Measurements from ENCODE around the gene MS4A10. TPM values are rescaled to one million over a fixed set of nuclear protein-coding genes. Genes with fewer than 3 reads are reported as not detected.

MS4A10 gene
- total and polyA plus RNA-seq, 10 donors = not detected

DNA sequence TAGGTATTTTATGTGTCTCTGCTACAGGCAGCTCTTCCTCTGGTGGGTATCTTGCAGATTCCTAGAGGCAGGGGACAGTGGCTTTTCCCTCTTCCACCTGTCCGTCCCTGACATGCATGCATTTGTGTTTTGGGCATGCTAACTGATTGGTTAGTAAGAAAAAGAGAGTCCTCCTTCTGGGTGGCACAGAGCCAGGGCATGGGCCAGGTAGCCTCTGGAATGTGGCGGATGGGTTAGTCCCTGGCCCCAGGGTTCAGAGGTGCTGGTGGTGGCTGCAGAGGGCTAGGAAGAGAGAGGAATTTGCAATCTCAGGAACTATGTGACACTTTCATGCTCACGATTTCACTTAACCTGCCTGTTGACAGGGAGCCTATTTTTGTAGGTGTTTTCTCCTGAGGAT lies 34.2 kb upstream of the MS4A10 start:
- Histone ChIP-seq H3K9me3 (no peaks in the 10 kb centered on the region), H3K4me1 (no peaks in the 10 kb centered on the region), H3K27me3 (replicated peaks in 1 of 7) (peaks cover 0 to 49% (median 0%) of the 10 kb centered on the region in 7 donors), H3K36me3 (no peaks in the 10 kb centered on the region), H3K27ac (no peak overlapping the region), H3K4me3 (no peak overlapping the region)
- intact Hi-C loops (cut with DNase I; ENCODE audit: low total_unique reads) = no loop called here
- DNase-seq = no peak
- WGBS, 5 donors = 68 to 83% (median 78%) methylated on average over 3 of the region's 3 CpGs
- TF ChIP-seq, protein P1, sequence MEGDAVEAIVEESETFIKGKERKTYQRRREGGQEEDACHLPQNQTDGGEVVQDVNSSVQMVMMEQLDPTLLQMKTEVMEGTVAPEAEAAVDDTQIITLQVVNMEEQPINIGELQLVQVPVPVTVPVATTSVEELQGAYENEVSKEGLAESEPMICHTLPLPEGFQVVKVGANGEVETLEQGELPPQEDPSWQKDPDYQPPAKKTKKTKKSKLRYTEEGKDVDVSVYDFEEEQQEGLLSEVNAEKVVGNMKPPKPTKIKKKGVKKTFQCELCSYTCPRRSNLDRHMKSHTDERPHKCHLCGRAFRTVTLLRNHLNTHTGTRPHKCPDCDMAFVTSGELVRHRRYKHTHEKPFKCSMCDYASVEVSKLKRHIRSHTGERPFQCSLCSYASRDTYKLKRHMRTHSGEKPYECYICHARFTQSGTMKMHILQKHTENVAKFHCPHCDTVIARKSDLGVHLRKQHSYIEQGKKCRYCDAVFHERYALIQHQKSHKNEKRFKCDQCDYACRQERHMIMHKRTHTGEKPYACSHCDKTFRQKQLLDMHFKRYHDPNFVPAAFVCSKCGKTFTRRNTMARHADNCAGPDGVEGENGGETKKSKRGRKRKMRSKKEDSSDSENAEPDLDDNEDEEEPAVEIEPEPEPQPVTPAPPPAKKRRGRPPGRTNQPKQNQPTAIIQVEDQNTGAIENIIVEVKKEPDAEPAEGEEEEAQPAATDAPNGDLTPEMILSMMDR (IDR thresholded peaks at IDR 0.05 in 8 of 11, conservative IDR thresholded peaks at IDR 0.05 in 3 of 11) = no peak
- TF ChIP-seq POLR2AphosphoS5 (IDR thresholded peaks at IDR 0.05) (no peak), POLR2A (IDR thresholded peaks at IDR 0.05) (no peak)

DNA sequence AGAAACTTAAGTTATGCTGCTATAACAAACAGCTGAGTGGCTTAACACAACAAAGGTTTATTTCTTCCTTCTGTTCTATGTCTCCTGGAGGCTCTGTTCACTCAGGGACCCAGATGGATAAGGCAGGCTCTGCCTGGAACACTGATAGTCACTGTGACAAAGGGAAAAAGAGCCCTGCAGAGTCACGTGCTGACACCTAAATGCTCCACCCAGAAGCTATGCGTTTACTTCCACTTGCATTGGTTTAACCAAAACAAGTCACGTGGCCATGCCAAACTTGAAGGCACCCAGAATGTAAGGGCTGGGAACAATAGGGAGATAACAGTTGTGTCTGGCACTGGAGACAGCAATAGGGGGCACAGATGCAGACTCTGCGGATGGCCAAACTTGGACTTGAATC lies 31.8 kb upstream of the MS4A10 start:
- 51 to 70% (median 59%) methylated on average over 4 of the region's 4 CpGs for WGBS, 5 donors
- no peak overlapping the region for H3K4me3 ChIP-seq
- DNase-seq = no peak
- no peaks in the 10 kb centered on the region for H3K4me1 ChIP-seq
- TF ChIP-seq POLR2AphosphoS5 (IDR thresholded peaks at IDR 0.05) = no peak
- no peak for TF ChIP-seq POLR2A (IDR thresholded peaks at IDR 0.05)
- TF ChIP-seq, protein P1 (IDR thresholded peaks at IDR 0.05 in 8 of 11, conservative IDR thresholded peaks at IDR 0.05 in 3 of 11) = no peak
- H3K36me3 ChIP-seq = no peaks in the 10 kb centered on the region
- peaks cover 0 to 61% (median 0%) of the 10 kb centered on the region in 7 donors for H3K27me3 ChIP-seq (replicated peaks in 1 of 7)
- intact Hi-C loops (cut with DNase I; ENCODE audit: low total_unique reads) = no loop called here
- H3K9me3 ChIP-seq = no peaks in the 10 kb centered on the region
- H3K27ac ChIP-seq = no peak overlapping the region

DNA sequence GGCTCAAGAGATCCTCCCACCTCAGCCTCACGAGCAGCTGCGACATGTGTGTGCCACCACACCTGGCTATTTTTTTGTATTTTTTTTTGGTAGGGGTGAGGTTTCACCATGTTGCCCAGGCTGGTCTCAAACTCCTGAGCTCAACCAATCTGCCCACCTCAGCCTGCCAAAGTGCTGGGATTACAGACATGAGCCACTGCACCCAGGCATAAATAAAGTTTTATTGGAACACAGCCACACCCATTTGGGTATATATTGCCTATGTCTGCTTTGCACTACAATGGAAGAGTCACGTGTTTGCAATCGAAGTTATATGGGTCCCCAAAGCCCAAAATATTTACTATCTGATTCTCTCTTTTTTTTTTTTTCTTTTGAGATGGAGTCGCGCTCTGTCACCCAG lies 30.2 kb upstream of the MS4A10 start:
- no peak overlapping the region for H3K4me3 ChIP-seq
- H3K4me1 ChIP-seq = peaks cover 0 to 9% (median 0%) of the 10 kb centered on the region in 6 donors
- H3K9me3 ChIP-seq = no peaks in the 10 kb centered on the region
- 82 to 93% (median 90%) methylated on average over 6 of the region's 6 CpGs for WGBS, 5 donors
- no peak overlapping the region for H3K27ac ChIP-seq
- DNase-seq = peak; percentile 18
- intact Hi-C loops (cut with DNase I; ENCODE audit: low total_unique reads) = no loop called here
- H3K27me3 ChIP-seq (replicated peaks in 1 of 7) = peaks cover 0 to 58% (median 0%) of the 10 kb centered on the region in 7 donors
- H3K36me3 ChIP-seq = no peaks in the 10 kb centered on the region
- TF ChIP-seq POLR2A (IDR thresholded peaks at IDR 0.05) (no peak), POLR2AphosphoS5 (IDR thresholded peaks at IDR 0.05) (no peak)
- TF ChIP-seq, protein P1 (IDR thresholded peaks at IDR 0.05 in 8 of 11, conservative IDR thresholded peaks at IDR 0.05 in 3 of 11) = no peak

DNA sequence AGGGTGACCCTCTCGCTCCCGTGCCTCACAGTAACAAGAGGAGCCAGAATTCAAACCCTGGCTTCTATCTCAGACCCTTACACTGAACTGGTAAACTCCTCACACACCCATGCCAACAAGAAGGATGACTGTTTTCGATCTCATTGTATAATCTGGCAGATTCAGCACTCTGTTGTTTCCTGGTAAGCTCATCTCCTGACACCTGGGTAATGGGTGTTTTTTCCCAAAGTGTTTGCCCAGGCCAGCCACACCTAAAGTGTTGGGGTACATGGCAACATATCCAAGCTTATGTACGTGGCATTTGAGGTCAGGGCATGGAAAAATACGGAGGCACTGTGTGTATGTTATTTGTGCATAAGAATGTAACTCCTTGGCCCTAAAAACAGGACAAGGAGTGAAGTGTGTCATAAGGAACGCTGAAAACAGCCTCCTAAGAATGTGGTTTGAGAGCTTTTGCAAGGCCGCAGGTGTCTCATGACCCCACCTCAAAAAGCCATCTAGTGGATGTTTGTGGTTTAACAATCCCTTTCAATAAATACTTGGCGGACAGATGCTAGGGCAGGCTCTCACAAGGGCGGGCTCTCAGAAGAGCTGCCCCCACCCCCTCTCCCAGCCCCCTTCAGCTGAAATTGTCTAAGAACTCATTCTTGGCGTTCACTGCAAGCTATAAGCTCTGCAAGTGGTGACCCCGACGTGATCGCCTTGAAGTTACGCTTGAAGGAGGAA lies 28.7 kb upstream of the MS4A10 start, which contains the start of gene MS4A15:
Gene MS4A15, plus strand, starts transcription at position 561 of the 726 bp plus-strand sequence. CDS start 6,867 bp downstream, outside the sequence.
- peak; percentile 24 for DNase-seq
- no peaks in the 10 kb centered on the region for H3K9me3 ChIP-seq
- WGBS, 5 donors = 53 to 66% (median 62%) methylated on average over 14 of the region's 14 CpGs
- intact Hi-C loops (cut with DNase I; ENCODE audit: low total_unique reads) = no loop called here
- H3K27me3 ChIP-seq (replicated peaks in 1 of 7) = peaks cover 0 to 44% (median 0%) of the 10 kb centered on the region in 7 donors
- no peaks in the 10 kb centered on the region for H3K36me3 ChIP-seq
- TF ChIP-seq POLR2AphosphoS5 (IDR thresholded peaks at IDR 0.05) (no peak), POLR2A (IDR thresholded peaks at IDR 0.05) (no peak)
- TF ChIP-seq, protein P1 (IDR thresholded peaks at IDR 0.05 in 8 of 11, conservative IDR thresholded peaks at IDR 0.05 in 3 of 11) = peak in 6 of 11 experiments; percentile 14 to 41 (median 30)
- H3K4me3 ChIP-seq = no peak within 1 kb of the TSS
- H3K4me1 ChIP-seq = peaks cover 0 to 15% (median 0%) of the 10 kb centered on the region in 6 donors
- H3K27ac ChIP-seq = no peak within 1 kb of the TSS

Data from spleen (tissue), 11 donors.